ENCODE data around the gene LMF2.

Gene LMF2

GRCh38 chr22:50519151-50519550 is 11.6 kb upstream of the LMF2 start:
- H3K27ac ChIP-seq = no peak overlapping the region
- TF ChIP-seq, protein P1, sequence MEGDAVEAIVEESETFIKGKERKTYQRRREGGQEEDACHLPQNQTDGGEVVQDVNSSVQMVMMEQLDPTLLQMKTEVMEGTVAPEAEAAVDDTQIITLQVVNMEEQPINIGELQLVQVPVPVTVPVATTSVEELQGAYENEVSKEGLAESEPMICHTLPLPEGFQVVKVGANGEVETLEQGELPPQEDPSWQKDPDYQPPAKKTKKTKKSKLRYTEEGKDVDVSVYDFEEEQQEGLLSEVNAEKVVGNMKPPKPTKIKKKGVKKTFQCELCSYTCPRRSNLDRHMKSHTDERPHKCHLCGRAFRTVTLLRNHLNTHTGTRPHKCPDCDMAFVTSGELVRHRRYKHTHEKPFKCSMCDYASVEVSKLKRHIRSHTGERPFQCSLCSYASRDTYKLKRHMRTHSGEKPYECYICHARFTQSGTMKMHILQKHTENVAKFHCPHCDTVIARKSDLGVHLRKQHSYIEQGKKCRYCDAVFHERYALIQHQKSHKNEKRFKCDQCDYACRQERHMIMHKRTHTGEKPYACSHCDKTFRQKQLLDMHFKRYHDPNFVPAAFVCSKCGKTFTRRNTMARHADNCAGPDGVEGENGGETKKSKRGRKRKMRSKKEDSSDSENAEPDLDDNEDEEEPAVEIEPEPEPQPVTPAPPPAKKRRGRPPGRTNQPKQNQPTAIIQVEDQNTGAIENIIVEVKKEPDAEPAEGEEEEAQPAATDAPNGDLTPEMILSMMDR (conservative IDR thresholded peaks at IDR 0.05) = no peak

GRCh38 chr22:50518606-50519005 is 11.1 kb upstream of the LMF2 start:
- TF ChIP-seq, protein P1 (conservative IDR thresholded peaks at IDR 0.05) = no peak
- H3K27ac ChIP-seq = no peak overlapping the region

GRCh38 chr22:50517495-50518260 is 10.2 kb upstream of the LMF2 start:
- no peak overlapping the region for H3K27ac ChIP-seq
- TF ChIP-seq, protein P1 (conservative IDR thresholded peaks at IDR 0.05) = no peak

- TF ChIP-seq, protein P1 (conservative IDR thresholded peaks at IDR 0.05) = no peak
- no peak overlapping the region for H3K27ac ChIP-seq
Measured at GRCh38 chr22:50516891-50517290, 9.4 kb upstream of the LMF2 start.

DNA sequence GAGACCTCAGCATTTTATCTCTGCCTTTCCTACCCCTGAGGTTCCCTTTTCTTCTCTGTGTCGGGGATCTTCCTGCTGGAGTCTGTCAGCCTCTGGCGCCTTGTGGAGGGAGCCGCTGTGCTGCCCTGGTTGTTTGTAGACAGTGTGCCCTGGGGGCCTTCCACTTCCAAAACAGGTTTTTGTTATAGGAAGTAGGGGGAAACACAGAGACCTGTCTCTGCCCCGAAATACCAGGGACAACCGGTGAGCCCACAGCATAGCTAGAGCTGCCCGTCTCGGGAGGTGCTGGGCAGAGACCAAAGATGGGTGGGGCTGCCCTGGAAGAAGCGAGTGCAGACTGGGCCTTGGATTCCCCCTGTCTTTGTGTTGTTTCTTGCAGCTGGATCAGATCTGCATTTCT is 8.6 kb upstream of the LMF2 start:
- TF ChIP-seq, protein P1 (conservative IDR thresholded peaks at IDR 0.05) = no peak
- no peak overlapping the region for H3K27ac ChIP-seq

- TF ChIP-seq, protein P1 (conservative IDR thresholded peaks at IDR 0.05) = no peak
- H3K27ac ChIP-seq = no peak overlapping the region
Measured at GRCh38 chr22:50513175-50513574, 5.7 kb upstream of the LMF2 start.

- TF ChIP-seq, protein P1 (conservative IDR thresholded peaks at IDR 0.05) = no peak
- H3K27ac ChIP-seq = peak overlapping the region; percentile 78
Measured at GRCh38 chr22:50508897-50509296, 1.4 kb upstream of the LMF2 start.
